ENCODE measurements around the gene PRIMA1. TPM values are rescaled to one million over a fixed set of nuclear protein-coding genes. Genes with fewer than 3 reads are reported as not detected.

The PRIMA1 gene
- total RNA-seq, 1 experiment from 2014 or later, result not detected

- no peak for DNase-seq (ENCODE audit: low spot score)
These were observed 74.4 kb downstream of the PRIMA1 start for GRCh38 chr14:93713726-93714405.

GRCh38 chr14:93712838-93713724 lies 75.2 kb downstream of the PRIMA1 start:
- DNase-seq (ENCODE audit: low spot score), result no peak

GRCh38 chr14:93712079-93712837 lies 76.0 kb downstream of the PRIMA1 start:
- no peak for DNase-seq (ENCODE audit: low spot score)

GRCh38 chr14:93709249-93709648 lies 79.0 kb downstream of the PRIMA1 start:
- no peak for DNase-seq (ENCODE audit: low spot score)

GRCh38 chr14:93708800-93709199 lies 79.5 kb downstream of the PRIMA1 start:
- no peak for DNase-seq (ENCODE audit: low spot score)

GRCh38 chr14:93708311-93708734 lies 80.0 kb downstream of the PRIMA1 start:
- DNase-seq (ENCODE audit: low spot score), result no peak

GRCh38 chr14:93707475-93707874 lies 80.8 kb downstream of the PRIMA1 start:
- no peak for DNase-seq (ENCODE audit: low spot score)

- no peak for DNase-seq (ENCODE audit: low spot score)
These were observed 81.8 kb downstream of the PRIMA1 start for GRCh38 chr14:93706360-93706955.

- DNase-seq (ENCODE audit: low spot score), result no peak
These were observed 82.7 kb downstream of the PRIMA1 start for GRCh38 chr14:93705513-93706156.

GRCh38 chr14:93703941-93704340 lies 84.3 kb downstream of the PRIMA1 start:
- no peak for DNase-seq (ENCODE audit: low spot score)

GRCh38 chr14:93702946-93703345 lies 85.3 kb downstream of the PRIMA1 start:
- DNase-seq (ENCODE audit: low spot score), result no peak

GRCh38 chr14:93701562-93701961 lies 86.7 kb downstream of the PRIMA1 start:
- no peak for DNase-seq (ENCODE audit: low spot score)

GRCh38 chr14:93700928-93701327 lies 87.4 kb downstream of the PRIMA1 start:
- no peak for DNase-seq (ENCODE audit: low spot score)

GRCh38 chr14:93693914-93694313 lies 94.4 kb downstream of the PRIMA1 start:
- no peak for DNase-seq (ENCODE audit: low spot score)

- DNase-seq (ENCODE audit: low spot score), result no peak
These were observed 97.1 kb downstream of the PRIMA1 start for GRCh38 chr14:93691042-93691780.

GRCh38 chr14:93690146-93690545 lies 98.1 kb downstream of the PRIMA1 start:
- DNase-seq (ENCODE audit: low spot score), result no peak

GRCh38 chr14:93688820-93689219 lies 99.5 kb downstream of the PRIMA1 start:
- DNase-seq (ENCODE audit: low spot score), result no peak

- no peak for DNase-seq (ENCODE audit: low spot score)
These were observed 100.0 kb downstream of the PRIMA1 start for GRCh38 chr14:93688239-93688666.

GRCh38 chr14:93686268-93686667 lies 102.0 kb downstream of the PRIMA1 start:
- DNase-seq (ENCODE audit: low spot score), result no peak

- no peak for DNase-seq (ENCODE audit: low spot score)
These were observed 103.0 kb downstream of the PRIMA1 start for GRCh38 chr14:93685121-93685895.

Measured in HT-29 (cell line).